ENCODE measurements around the gene FDX1. TPM values are rescaled to one million over a fixed set of nuclear protein-coding genes. Genes with fewer than 3 reads are reported as not detected.

Gene FDX1
- total RNA-seq, 2 experiments from 2014 or later: 10.2 to 10.6 TPM

- peak overlapping the region; percentile 94 for H3K27ac Mint-ChIP-seq
- H3K4me3 Mint-ChIP-seq: peak overlapping the region; percentile 89
- no peaks in the 10 kb centered on the region for H3K36me3 ChIP-seq (ENCODE audit: insufficient read depth, low read length)
- H3K27me3 ChIP-seq (ENCODE audit: control insufficient read depth in 1 of 2, insufficient read depth in 2 of 2, low read length in 2 of 2): no peaks in the 10 kb centered on the region
- H3K9me3 ChIP-seq (ENCODE audit: control insufficient read depth in 1 of 2, insufficient read depth in 1 of 2, low read length in 2 of 2): no peaks in the 10 kb centered on the region
- peak in 3 of 14 experiments; percentile 34 to 44 (median 36) for DNase-seq
- no peaks in the 10 kb centered on the region for H3K27me3 Mint-ChIP-seq
- peak overlapping the region; percentile 95 for H3K4me3 ChIP-seq (ENCODE audit: low read length)
- no peaks in the 10 kb centered on the region for H3K9me3 Mint-ChIP-seq
- no peak for ATAC-seq (ENCODE audit: poor library complexity)
- peaks cover 34% of the 10 kb centered on the region for H3K4me1 ChIP-seq (ENCODE audit: insufficient read depth, low read length)
- intact Hi-C loops (cut with DNase I, micrococcal nuclease): loop anchor here (2.0 to 10.0 kb wide), 5 partner anchors 54 to 1016 kb away; partner anchors contain the start of gene RDX (in 1 of the 2)
- H3K27ac ChIP-seq (ENCODE audit: low read depth in 1 of 2, low read length in 2 of 2): peak overlapping the region; percentile 73 to 84
- ChIA-PET CTCF (interaction anchor here (1.5 to 2.9 kb wide), 2 partner anchors 15 to 230 kb away, joined by 5 to 21 read pairs; no protein-coding TSS in a partner anchor), POLR2A (interaction anchor here (0.9 to 2.1 kb wide), 3 partner anchors 135 to 230 kb away, joined by 3 to 9 read pairs (median 6); partner anchors contain the start of gene RDX)
- TF ChIP-seq, protein P1, sequence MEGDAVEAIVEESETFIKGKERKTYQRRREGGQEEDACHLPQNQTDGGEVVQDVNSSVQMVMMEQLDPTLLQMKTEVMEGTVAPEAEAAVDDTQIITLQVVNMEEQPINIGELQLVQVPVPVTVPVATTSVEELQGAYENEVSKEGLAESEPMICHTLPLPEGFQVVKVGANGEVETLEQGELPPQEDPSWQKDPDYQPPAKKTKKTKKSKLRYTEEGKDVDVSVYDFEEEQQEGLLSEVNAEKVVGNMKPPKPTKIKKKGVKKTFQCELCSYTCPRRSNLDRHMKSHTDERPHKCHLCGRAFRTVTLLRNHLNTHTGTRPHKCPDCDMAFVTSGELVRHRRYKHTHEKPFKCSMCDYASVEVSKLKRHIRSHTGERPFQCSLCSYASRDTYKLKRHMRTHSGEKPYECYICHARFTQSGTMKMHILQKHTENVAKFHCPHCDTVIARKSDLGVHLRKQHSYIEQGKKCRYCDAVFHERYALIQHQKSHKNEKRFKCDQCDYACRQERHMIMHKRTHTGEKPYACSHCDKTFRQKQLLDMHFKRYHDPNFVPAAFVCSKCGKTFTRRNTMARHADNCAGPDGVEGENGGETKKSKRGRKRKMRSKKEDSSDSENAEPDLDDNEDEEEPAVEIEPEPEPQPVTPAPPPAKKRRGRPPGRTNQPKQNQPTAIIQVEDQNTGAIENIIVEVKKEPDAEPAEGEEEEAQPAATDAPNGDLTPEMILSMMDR (IDR thresholded peaks at IDR 0.05): no peak
- H3K4me1 Mint-ChIP-seq (ENCODE audit: low read depth): peaks cover 55% of the 10 kb centered on the region
- H3K36me3 Mint-ChIP-seq (ENCODE audit: low read depth): peaks cover 15% of the 10 kb centered on the region
Measured at GRCh38 chr11:110431051-110431672, 1.4 kb downstream of the FDX1 start.

GRCh38 chr11:110431674-110432073 lies 1.9 kb downstream of the FDX1 start:
- TF ChIP-seq, protein P1 (IDR thresholded peaks at IDR 0.05): no peak
- Mint-ChIP-seq H3K36me3 (ENCODE audit: low read depth) (peaks cover 18% of the 10 kb centered on the region), H3K4me3 (peak overlapping the region; percentile 89), H3K27ac (peak overlapping the region; percentile 94), H3K4me1 (ENCODE audit: low read depth) (peaks cover 56% of the 10 kb centered on the region), H3K9me3 (no peaks in the 10 kb centered on the region), H3K27me3 (no peaks in the 10 kb centered on the region)
- no peaks in the 10 kb centered on the region for H3K9me3 ChIP-seq (ENCODE audit: control insufficient read depth in 1 of 2, insufficient read depth in 1 of 2, low read length in 2 of 2)
- no peak overlapping the region for H3K27ac ChIP-seq (ENCODE audit: low read depth in 1 of 2, low read length in 2 of 2)
- H3K4me3 ChIP-seq (ENCODE audit: low read length): peak overlapping the region; percentile 95
- no peaks in the 10 kb centered on the region for H3K27me3 ChIP-seq (ENCODE audit: control insufficient read depth in 1 of 2, insufficient read depth in 2 of 2, low read length in 2 of 2)
- CTCF ChIA-PET: interaction anchor here (2.9 kb wide), 1 partner anchor 230 kb away, joined by 21 read pairs; no protein-coding TSS in a partner anchor
- peaks cover 2% of the 10 kb centered on the region for H3K36me3 ChIP-seq (ENCODE audit: insufficient read depth, low read length)
- POLR2A ChIA-PET: interaction anchor here (1.0 to 1.8 kb wide), 2 partner anchors 182 to 230 kb away, joined by 3 to 8 read pairs; no protein-coding TSS in a partner anchor
- intact Hi-C loops (cut with DNase I, micrococcal nuclease): loop anchor here (2.0 to 10.0 kb wide), 6 partner anchors 55 to 1016 kb away; partner anchors contain the start of gene RDX (in 1 of the 2)
- ATAC-seq (ENCODE audit: poor library complexity): no peak
- no peak for DNase-seq
- peaks cover 34% of the 10 kb centered on the region for H3K4me1 ChIP-seq (ENCODE audit: insufficient read depth, low read length)

DNA sequence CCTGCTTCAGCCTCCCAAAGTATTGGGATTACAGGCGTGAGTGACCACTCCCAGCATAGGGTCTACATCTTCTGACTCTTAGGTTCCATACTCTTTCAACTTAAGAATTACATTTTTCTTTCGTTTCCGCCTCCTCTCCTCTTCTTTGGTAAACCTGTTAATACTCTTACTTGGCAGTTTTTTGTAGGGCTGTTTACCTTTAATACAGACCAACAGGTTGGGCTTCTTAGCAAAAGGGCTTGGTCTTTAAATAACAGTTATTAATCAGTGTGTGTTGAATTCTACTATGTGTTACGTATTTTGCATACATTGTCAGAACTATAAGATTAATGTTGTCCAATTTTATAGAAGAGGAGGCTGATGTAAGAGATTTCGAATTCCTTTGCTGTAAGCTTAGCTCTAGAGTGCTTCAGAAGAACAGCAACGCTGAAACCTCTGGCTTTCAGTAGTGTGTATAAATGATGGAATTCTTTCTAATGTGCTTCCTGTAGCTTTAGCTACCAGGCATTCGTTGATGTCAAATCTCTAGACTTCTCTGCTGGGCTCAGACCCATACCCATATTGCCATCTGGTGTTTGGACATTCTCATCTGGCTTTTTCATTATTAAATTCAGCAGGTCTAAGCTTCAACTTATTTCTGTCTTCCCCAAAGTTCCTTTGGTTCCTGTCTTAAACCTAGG lies 3.1 kb downstream of the FDX1 start:
- peak in 2 of 14 experiments; percentile 10 to 12 for DNase-seq
- peak overlapping the region; percentile 44 for H3K4me3 Mint-ChIP-seq

More for the DNA sequence above, 3.1 kb downstream of the FDX1 start:
- peaks cover 67% of the 10 kb centered on the region for H3K4me1 Mint-ChIP-seq (ENCODE audit: low read depth)
- Histone ChIP-seq H3K27ac (ENCODE audit: low read depth in 1 of 2, low read length in 2 of 2) (no peak overlapping the region), H3K36me3 (ENCODE audit: insufficient read depth, low read length) (peaks cover 14% of the 10 kb centered on the region), H3K4me3 (ENCODE audit: low read length) (no peak overlapping the region), H3K4me1 (ENCODE audit: insufficient read depth, low read length) (peaks cover 34% of the 10 kb centered on the region), H3K9me3 (ENCODE audit: control insufficient read depth in 1 of 2, insufficient read depth in 1 of 2, low read length in 2 of 2) (no peaks in the 10 kb centered on the region), H3K27me3 (ENCODE audit: control insufficient read depth in 1 of 2, insufficient read depth in 2 of 2, low read length in 2 of 2) (no peaks in the 10 kb centered on the region)
- no peaks in the 10 kb centered on the region for H3K9me3 Mint-ChIP-seq
- no peak for ATAC-seq (ENCODE audit: poor library complexity)
- ChIA-PET CTCF (interaction anchor here (1.0 to 4.4 kb wide), 3 partner anchors 56 to 235 kb away, joined by 3 to 23 read pairs (median 3); no protein-coding TSS in a partner anchor), POLR2A (interaction anchor here (1.8 kb wide), 1 partner anchor 231 kb away, joined by 8 read pairs; no protein-coding TSS in a partner anchor)
- intact Hi-C loops (cut with DNase I, micrococcal nuclease): loop anchor here (1.0 to 10.0 kb wide), 5 partner anchors 58 to 1014 kb away; partner anchors contain the start of gene RDX (in 1 of the 2)
- TF ChIP-seq, protein P1 (IDR thresholded peaks at IDR 0.05): no peak
- H3K36me3 Mint-ChIP-seq (ENCODE audit: low read depth): peaks cover 30% of the 10 kb centered on the region
- H3K27me3 Mint-ChIP-seq: no peaks in the 10 kb centered on the region
- H3K27ac Mint-ChIP-seq: peak overlapping the region; percentile 34

Data from CD4-positive, alpha-beta T cell (primary cell).